H1 (cell line): ENCODE results near the gene SPEF1. TPM values are rescaled to one million over a fixed set of nuclear protein-coding genes. Genes with fewer than 3 reads are reported as not detected.

Experiments used
- CTCF ChIA-PET: fragments of 300-600 bp; sonication (Branson Sonifier 250); formaldehyde crosslinking; loops from one replicate; lab custom pipeline; 2021; ENCODE audit not compliant: partially characterized antibody; lab: Charles Lee
- POLR2A ChIA-PET: fragments of 300-600 bp; sonication (Branson Sonifier 250); formaldehyde crosslinking; loops from one replicate; lab custom pipeline; 2021; ENCODE audit warnings: inconsistent platforms; ENCODE audit not compliant: partially characterized antibody; lab: Charles Lee
- DNase-seq, 2 experiments: peaks; one replicate each; pipeline versions ENCODE4 v3.0.0 to v3.0.0-alpha.2; 2010 to 2022; ENCODE audit warnings: low spot score in 2 of 2, low read depth in 1 of 2, mixed read lengths in 1 of 2
- FAIRE-seq: peaks from 2 replicates; lab custom pipeline; 2011; peaks lifted over from hg19 to GRCh38; lab: Jason Lieb, UNC
- H2AFZ ChIP-seq: 2 replicates; pipeline ENCODE4 v1.8.1; 2012; ENCODE audit warnings: low read length, inconsistent platforms
- H2AK5ac ChIP-seq: 2 replicates; pipeline ENCODE4 v1.6.1; 2013; ENCODE audit warnings: low read depth, low read length
- H2BK120ac ChIP-seq: replicated peaks from 2 replicates; pipeline ENCODE3; 2013; ENCODE audit warnings: low read depth, low read length, inconsistent platforms
- H2BK12ac ChIP-seq: 2 replicates; pipeline ENCODE4 v1.6.1; 2013; ENCODE audit warnings: low read depth, low read length
- H2BK15ac ChIP-seq: 2 replicates; pipeline ENCODE4 v1.6.1; 2013; ENCODE audit warnings: low read length
- H2BK20ac ChIP-seq: 2 replicates; pipeline ENCODE4 v1.6.1; 2013; ENCODE audit warnings: low read length
- H2BK5ac ChIP-seq: 2 replicates; pipeline ENCODE4 v1.6.1; 2013; ENCODE audit warnings: low read depth, low read length
- H3K14ac ChIP-seq: 2 replicates; pipeline ENCODE4 v1.6.1; 2013; ENCODE audit warnings: inconsistent platforms; ENCODE audit not compliant: insufficient read length
- H3K18ac ChIP-seq: 2 replicates; pipeline ENCODE4 v1.6.1; 2013; ENCODE audit warnings: low read length; ENCODE audit errors: extremely low read depth
- H3K23ac ChIP-seq: 2 replicates; pipeline ENCODE4 v1.6.1; 2013; ENCODE audit warnings: inconsistent platforms; ENCODE audit not compliant: insufficient read length
- H3K23me2 ChIP-seq: 2 replicates; pipeline ENCODE4 v1.6.1; 2013; ENCODE audit warnings: low read depth, low read length
- H3K27ac ChIP-seq: 2 replicates; pipeline ENCODE4 v1.6.1; 2011; ENCODE audit warnings: low read depth, low read length, inconsistent platforms
- H3K27me3 ChIP-seq, 4 experiments: replicated peaks in 1 of 4; 1 replicate in 1 of 4; 2 replicates in 3 of 4; pipeline versions ENCODE4 v1.6.1 to v1.8.1; 2011 to 2013; ENCODE audit warnings: low read length in 3 of 4, mild to moderate bottlenecking in 3 of 4, inconsistent platforms in 2 of 4, mixed read lengths in 2 of 4, moderate library complexity in 1 of 4; ENCODE audit not compliant: control insufficient read depth in 3 of 4, insufficient read depth in 3 of 4; ENCODE audit errors: extremely low read depth in 1 of 4
- H3K36me3 ChIP-seq, 4 experiments: 2 replicates each; pipeline versions ENCODE4 v1.6.1 to v1.8.1; 2011 to 2013; ENCODE audit warnings: mild to moderate bottlenecking in 4 of 4, low read length in 3 of 4, moderate library complexity in 2 of 4, control low read depth in 1 of 4, inconsistent platforms in 1 of 4; ENCODE audit not compliant: insufficient read depth in 4 of 4, control insufficient read depth in 2 of 4
- H3K4ac ChIP-seq: replicated peaks from 2 replicates; pipeline ENCODE3; 2013; ENCODE audit warnings: low read length, low read depth, mixed read lengths, inconsistent platforms; ENCODE audit not compliant: insufficient read length
- H3K4me1 ChIP-seq, 4 experiments: replicated peaks in 1 of 4; 1 replicate in 1 of 4; 2 replicates in 3 of 4; pipeline versions ENCODE4 v1.6.1 to v1.8.1; 2011 to 2013; ENCODE audit warnings: low read length in 3 of 4, inconsistent platforms in 2 of 4, mixed read lengths in 1 of 4; ENCODE audit not compliant: insufficient read depth in 4 of 4, control insufficient read depth in 3 of 4
- H3K4me2 ChIP-seq, 2 experiments: 2 replicates each; pipeline versions ENCODE4 v1.6.1 to v1.8.1; 2011 to 2013; ENCODE audit warnings: low read depth in 2 of 2, low read length in 2 of 2, control low read depth in 1 of 2, inconsistent platforms in 1 of 2, mild to moderate bottlenecking in 1 of 2; ENCODE audit not compliant: insufficient read depth in 1 of 2
- H3K4me3 ChIP-seq, 4 experiments: fragments of 200-600, 300-600 bp in 1 of 4; sonication (generic), shearing (Covaris generic), sonication (Bioruptor Twin) in 1 of 4; 2 replicates each; pipeline versions ENCODE4 v1.5.1 to v1.8.1; 2011 to 2016; ENCODE audit warnings: low read length in 4 of 4, low read depth in 3 of 4, control low read depth in 2 of 4, inconsistent platforms in 2 of 4, mild to moderate bottlenecking in 2 of 4, mixed read lengths in 1 of 4, moderate library complexity in 1 of 4; ENCODE audit not compliant: insufficient read depth in 2 of 4; ENCODE audit errors: extremely low read depth in 1 of 4
- H3K56ac ChIP-seq: replicated peaks from 2 replicates; pipeline ENCODE3; 2013; ENCODE audit warnings: low read depth, mild to moderate bottlenecking, mixed read lengths, low read length, inconsistent platforms; ENCODE audit not compliant: insufficient read length
- H3K79me1 ChIP-seq: 2 replicates; pipeline ENCODE4 v1.6.1; 2013; ENCODE audit warnings: low read depth, low read length, control low read depth
- H3K79me2 ChIP-seq, 2 experiments: 2 replicates each; pipeline versions ENCODE4 v1.6.1 to v1.8.1; 2012 to 2013; ENCODE audit warnings: low read length in 2 of 2, mild to moderate bottlenecking in 2 of 2, inconsistent platforms in 1 of 2; ENCODE audit not compliant: insufficient read depth in 2 of 2, control insufficient read depth in 1 of 2
- H3K9ac ChIP-seq, 4 experiments: replicated peaks in 1 of 4; 1 replicate in 1 of 4; 2 replicates in 3 of 4; pipeline versions ENCODE4 v1.6.1 to v1.8.1; 2011 to 2013; ENCODE audit warnings: low read depth in 3 of 4, low read length in 3 of 4, control low read depth in 2 of 4, mild to moderate bottlenecking in 2 of 4, moderate library complexity in 2 of 4, inconsistent platforms in 1 of 4; ENCODE audit errors: extremely low read depth in 1 of 4
- H3K9me3 ChIP-seq, 2 experiments: 2 replicates each; pipeline versions ENCODE4 v1.6.1 to v1.8.1; 2012 to 2013; ENCODE audit warnings: mild to moderate bottlenecking in 2 of 2, moderate library complexity in 2 of 2, control low read depth in 1 of 2, inconsistent platforms in 1 of 2, low read depth in 1 of 2, low read length in 1 of 2, mixed read lengths in 1 of 2; ENCODE audit not compliant: insufficient read depth in 2 of 2
- H4K20me1 ChIP-seq, 2 experiments: replicated peaks in 1 of 2; 2 replicates each; pipeline versions ENCODE3 to v1.8.1; 2011 to 2013; ENCODE audit warnings: inconsistent platforms in 2 of 2, low read length in 2 of 2, mild to moderate bottlenecking in 1 of 2; ENCODE audit not compliant: insufficient read depth in 2 of 2, control insufficient read depth in 1 of 2
- H4K5ac ChIP-seq: 2 replicates; pipeline ENCODE4 v1.6.1; 2013; ENCODE audit warnings: low read length, low read depth, mixed read lengths, inconsistent platforms; ENCODE audit not compliant: insufficient read length
- H4K8ac ChIP-seq: 2 replicates; pipeline ENCODE4 v1.8.0; 2013; ENCODE audit warnings: mild to moderate bottlenecking, moderate library complexity, low read length, inconsistent platforms; ENCODE audit not compliant: insufficient read depth; ENCODE audit errors: extremely low read depth
- H4K91ac ChIP-seq: replicated peaks from 2 replicates; pipeline ENCODE3; 2013; ENCODE audit warnings: low read length, mixed read lengths, inconsistent platforms; ENCODE audit not compliant: insufficient read length
- ASH2L ChIP-seq: fragments of 200-600, 300-600 bp; sonication (generic); IDR thresholded peaks from one replicate; pipeline ENCODE4 v1.7.1; 2017; ENCODE audit warnings: low read length
- RBBP5 ChIP-seq: IDR thresholded peaks from 2 replicates; pipeline ENCODE4 v1.7.1; 2012; ENCODE audit warnings: low read depth, mild to moderate bottlenecking, inconsistent platforms, low read length, moderate library complexity, borderline replicate concordance
- SIRT6 ChIP-seq: IDR thresholded peaks from one replicate; pipeline ENCODE4 v1.7.1; 2012; ENCODE audit warnings: low read length, inconsistent platforms
- TAF7 ChIP-seq: optimal IDR thresholded peaks from 2 replicates; pipeline ENCODE3; 2011; ENCODE audit warnings: low read depth, mild to moderate bottlenecking, inconsistent platforms, low read length, moderate library complexity, borderline replicate concordance
- TBP ChIP-seq: IDR thresholded peaks from 2 replicates; pipeline ENCODE4 v1.6.1; 2011; ENCODE audit warnings: low read depth, low read length, improper control_type of control experiment
- WGBS, 2 experiments: shearing (Covaris generic) in 1 of 2; methylation state at CpG; one replicate each; pipeline versions ENCODE4 v1.1.6 to v1.1.7; 2013 to 2015; ENCODE audit warnings: low lambda C conversion rate in 2 of 2, mixed read lengths in 2 of 2, inconsistent platforms in 1 of 2, low coverage in 1 of 2, missing lambda C conversion rate in 1 of 2; ENCODE audit not compliant: insufficient replicate concordance in 2 of 2, insufficient coverage in 1 of 2, insufficient read length in 1 of 2; ENCODE audit errors: extremely low coverage in 1 of 2, missing lambda C conversion rate in 1 of 2; 5-methylcytosine and 5-hydroxymethylcytosine counted together
- polyA plus RNA-seq, 7 experiments: library from polyadenylated mRNA; depleted of rRNA in 3 of 7; stranded (reverse) in 5 of 7; unstranded in 2 of 7; fragments of >200 nt in 5 of 7; fragments of 200-250 nt in 2 of 7; gene quantifications; 1 replicate in 5 of 7; 2 replicates in 1 of 7; 4 replicates in 1 of 7; pipeline versions ENCODE4 v1.2.1 to v1.2.3, GENCODE V29; 2011 to 2013; ENCODE audit warnings: missing spikeins in 2 of 7, mixed read lengths in 2 of 7
- total RNA-seq: library from RNA; stranded (reverse); fragmentation: NEBNext Ultra II Directional; extraction: Animal tissue kit (Norgen Biotek cat#: 25700); gene quantifications from 2 replicates; pipeline ENCODE4 v1.2.1, GENCODE V29; 2021

Gene SPEF1
- total and polyA plus RNA-seq, 2 of the 8 experiments (the other 6 are each of a cell fraction or from before 2014, with no cell fraction given) = 0.51 to 0.71 TPM

- peak overlapping the region; percentile 27; the same call in 1 of the 2 replicates for H2BK12ac ChIP-seq
- peak overlapping the region; percentile 31; the same call in 1 of the 2 replicates for H4K8ac ChIP-seq
- no peak overlapping the region for H3K27ac ChIP-seq
- peak overlapping the region; percentile 87 for H3K18ac ChIP-seq
- TF ChIP-seq SIRT6 (no peak), RBBP5 (no peak; the same call in 1 of the 2 replicates), TBP (no peak), ASH2L (peak; percentile 35), TAF7 (no peak)
- no peak overlapping the region for H2BK15ac ChIP-seq
- no peak overlapping the region for H2BK120ac ChIP-seq
- no peak overlapping the region for H3K56ac ChIP-seq
- H3K4ac ChIP-seq = no peak overlapping the region
- no peak overlapping the region for H2BK5ac ChIP-seq
- H2AFZ ChIP-seq = 0 out of 2 replicates have a peak overlapping the region, but pooled peaks have one; percentile 35
- peaks cover 0 to 2% of the 10 kb centered on the region in 2 experiments for H4K20me1 ChIP-seq
- no peak for FAIRE-seq
- H2BK20ac ChIP-seq = no peak overlapping the region
- no peak overlapping the region for H3K9ac ChIP-seq
- H2AK5ac ChIP-seq = no peak overlapping the region
- DNase-seq = peak in 1 of 2 experiments; percentile 63
- peak overlapping the region; percentile 30 for H4K91ac ChIP-seq
- H3K4me3 ChIP-seq = peak overlapping the region in 2 of 4 experiments; percentile 35 to 52; a peak in 3 of 8 replicates
- H3K4me1 ChIP-seq = peaks cover 0 to 19% (median 15%) of the 10 kb centered on the region in 4 experiments; a peak in 5 of 7 replicates
- H4K5ac ChIP-seq = no peak overlapping the region
- WGBS, 2 experiments = 69% methylated on average over 5 of the region's 16 CpGs; no CpG with 5 or more reads in 1 of the 2 experiments
- POLR2A ChIA-PET = interaction anchor here (0.9 to 3.0 kb wide), 9 partner anchors 12 to 52 kb away, joined by 3 to 13 read pairs (median 3); no protein-coding TSS in a partner anchor
- no peaks in the 10 kb centered on the region for H3K9me3 ChIP-seq
- no peak overlapping the region for H3K14ac ChIP-seq
- no peaks in the 10 kb centered on the region for H3K79me1 ChIP-seq
- no peak overlapping the region for H3K23ac ChIP-seq
- no peaks in the 10 kb centered on the region for H3K36me3 ChIP-seq
- H3K79me2 ChIP-seq = no peaks in the 10 kb centered on the region
- peaks cover 1 to 26% (median 22%) of the 10 kb centered on the region in 4 experiments; a peak in 6 of 7 replicates for H3K27me3 ChIP-seq
- H3K4me2 ChIP-seq = peak overlapping the region; percentile 39 to 77; a peak in 2 of 4 replicates
- CTCF ChIA-PET = interaction anchor here (0.9 to 17.6 kb wide), 11 partner anchors 10 to 60 kb away, joined by 3 to 221 read pairs (median 3); partner anchors contain the start of genes SIGLEC1 and SPEF1
- H3K23me2 ChIP-seq = 0 out of 2 replicates have a peak, but pooled peaks cover 3% of the 10 kb centered on the region
Observed at GRCh38 chr20:3731944-3732326, 49.3 kb downstream of the SPEF1 start.
